Hematopoietic multipotent progenitor cell treated with erythropoietin and hydrocortisone succinate and interleukin-3 and kit ligand, for 15 days (in vitro differentiated cells): ENCODE measurements around the gene PRR5L.

Experiments used
- DNase-seq: peaks from one replicate; pipeline ENCODE4 v3.0.0-alpha.2; 2015; ENCODE audit warnings: low spot score

Gene PRR5L

DNA sequence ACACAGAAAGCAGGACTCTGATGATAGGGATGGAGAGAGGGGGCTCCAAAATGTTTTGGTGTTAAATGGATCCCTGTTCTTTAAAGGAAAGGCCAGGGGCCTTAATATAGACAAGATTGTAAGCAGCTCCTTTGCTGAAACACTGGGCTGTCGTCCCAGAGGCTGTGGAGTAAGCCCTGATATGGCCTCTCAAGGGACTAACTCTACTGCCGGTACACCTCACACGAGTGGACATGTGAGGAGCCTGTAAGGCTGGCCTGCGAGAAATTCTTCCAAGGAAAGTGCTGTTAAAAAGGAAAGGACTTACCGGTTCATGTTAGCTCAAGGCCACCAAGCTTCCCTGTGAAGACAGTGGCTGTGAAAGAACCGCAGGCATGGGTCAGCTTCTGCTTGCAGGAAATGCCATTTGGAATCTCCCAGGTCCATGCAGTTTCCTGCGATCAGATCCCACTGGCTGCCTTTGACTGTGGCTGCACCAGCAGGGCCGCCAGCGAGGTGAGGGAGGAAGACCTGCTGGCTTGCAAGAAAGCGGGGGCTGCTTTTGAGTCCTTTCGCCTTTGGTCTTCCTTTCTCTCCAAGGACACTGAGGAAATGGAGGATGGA is 106.6 kb downstream of the PRR5L start:
- no peak for DNase-seq

DNA sequence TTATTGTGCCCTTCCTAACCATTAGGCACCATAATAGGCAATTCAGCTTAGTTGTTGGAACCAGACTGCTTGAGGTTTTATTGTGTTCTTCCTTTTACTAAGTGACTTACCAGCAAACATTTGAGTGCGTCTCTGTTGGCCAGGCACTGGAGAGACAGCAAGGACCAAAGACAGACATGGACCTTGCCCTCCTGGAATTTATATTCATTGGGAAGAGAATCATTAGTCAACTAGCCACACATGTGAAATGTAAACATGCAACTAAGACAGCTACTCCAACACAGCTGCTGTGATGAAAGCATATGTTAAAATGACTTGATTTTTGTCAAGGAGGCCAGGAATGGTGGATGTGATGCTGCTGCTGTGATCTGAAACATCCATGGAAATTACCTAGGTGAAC is 107.6 kb downstream of the PRR5L start:
- no peak for DNase-seq

DNA sequence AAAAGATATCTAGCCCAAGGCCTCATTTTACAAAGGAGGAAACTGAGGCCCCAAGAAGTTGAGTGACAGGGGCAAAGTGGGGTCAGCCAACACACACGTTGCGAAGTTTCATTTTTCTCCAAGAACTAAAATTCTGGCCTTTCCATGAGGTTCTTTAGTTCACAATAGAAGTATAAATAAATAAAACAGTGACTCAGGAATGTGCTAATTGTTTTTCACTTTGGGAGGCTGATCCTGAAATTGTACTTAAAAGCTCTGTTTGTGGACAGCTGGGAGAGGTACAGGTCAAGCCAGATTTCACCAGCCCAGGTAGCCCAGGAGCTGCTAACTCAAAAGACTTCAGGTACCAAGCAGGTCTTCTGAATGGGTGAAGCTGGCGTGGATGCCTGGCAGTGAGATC is 108.7 kb downstream of the PRR5L start:
- no peak for DNase-seq

DNA sequence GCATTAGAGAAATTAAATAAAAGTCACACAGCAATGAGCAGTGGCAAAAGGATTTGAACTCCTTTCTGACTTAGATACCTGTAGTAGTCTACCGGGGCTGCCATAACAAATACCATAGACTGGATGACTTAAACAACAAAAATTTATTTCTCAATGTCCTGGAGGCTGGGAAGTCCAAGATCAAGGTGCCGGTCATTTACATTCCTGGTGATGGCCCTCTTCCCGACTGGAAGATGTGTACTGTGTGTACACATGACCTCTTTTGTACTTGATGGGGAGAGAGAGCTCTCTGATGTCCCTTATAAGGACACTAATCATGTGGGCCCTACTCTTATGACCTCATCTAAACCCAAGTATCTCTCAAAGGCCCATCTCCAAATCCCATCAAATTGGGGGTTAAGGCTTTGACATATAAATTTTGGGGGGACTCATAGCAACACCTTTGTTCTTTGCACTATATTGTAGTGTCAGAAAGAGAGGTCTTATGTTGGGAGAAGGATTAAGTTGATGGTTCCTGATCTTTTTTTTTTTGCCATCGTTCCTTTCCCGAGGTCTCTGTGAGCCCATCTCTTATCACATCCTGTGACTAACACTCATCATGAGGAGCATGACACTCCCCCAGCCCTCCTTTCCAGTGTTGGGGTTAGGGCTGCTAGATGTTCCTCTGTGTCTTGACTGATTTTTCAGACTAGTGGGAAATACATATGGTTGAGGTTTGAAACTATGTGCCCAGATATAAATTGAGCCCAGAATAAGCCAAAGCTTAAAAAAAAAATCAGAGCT is 109.7 kb downstream of the PRR5L start:
- no peak for DNase-seq

DNA sequence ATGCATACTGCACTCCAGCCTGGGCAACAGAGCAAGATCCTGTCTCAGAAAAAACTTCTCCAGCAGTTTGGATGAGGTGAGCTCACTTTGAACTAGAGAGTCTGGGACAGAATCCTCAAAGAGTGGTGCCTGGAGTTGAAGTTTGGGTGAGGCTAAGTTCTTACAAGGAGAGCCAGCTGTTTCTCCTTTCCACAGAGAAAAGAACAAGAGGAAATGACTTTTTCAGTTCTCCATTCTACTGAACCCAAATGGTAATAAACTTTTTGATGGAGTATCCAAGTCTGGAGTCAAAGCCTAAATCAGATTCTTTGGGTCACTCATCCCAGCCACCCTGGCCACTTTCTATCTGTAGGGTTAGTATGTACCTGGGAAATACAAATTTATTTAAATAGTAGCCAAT is 111.3 kb downstream of the PRR5L start:
- DNase-seq: no peak

DNA sequence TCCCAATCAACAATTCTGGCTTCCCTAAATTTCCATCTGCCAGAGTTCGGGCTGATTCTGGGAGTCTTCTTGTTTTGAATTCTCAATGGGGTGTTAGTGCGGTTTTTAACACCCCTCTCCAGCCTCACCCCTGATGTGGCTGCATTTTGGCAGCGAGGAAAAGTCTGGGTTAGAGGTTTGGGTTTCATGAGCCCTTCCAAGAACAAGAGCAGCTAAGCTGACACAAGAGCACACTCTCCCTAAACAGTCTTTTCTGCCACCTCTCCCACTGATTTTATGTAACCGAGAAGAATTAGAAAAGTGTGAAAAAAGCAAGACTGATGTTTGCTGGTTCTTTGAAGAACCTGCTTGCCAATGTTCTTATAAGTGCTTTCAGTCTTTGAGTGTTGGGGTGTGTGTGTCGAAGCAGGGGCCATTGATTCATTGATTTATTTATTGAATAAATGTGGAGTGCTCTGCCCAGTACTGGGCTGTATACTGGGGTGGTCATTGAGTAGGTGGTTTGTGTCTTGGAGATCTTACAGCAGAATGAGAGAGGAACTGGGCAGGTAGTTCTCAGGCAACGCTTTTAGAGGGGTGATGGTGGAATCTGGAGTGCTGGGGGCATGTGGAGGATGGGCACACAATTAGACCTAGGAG is 112.5 kb downstream of the PRR5L start:
- no peak for DNase-seq

DNA sequence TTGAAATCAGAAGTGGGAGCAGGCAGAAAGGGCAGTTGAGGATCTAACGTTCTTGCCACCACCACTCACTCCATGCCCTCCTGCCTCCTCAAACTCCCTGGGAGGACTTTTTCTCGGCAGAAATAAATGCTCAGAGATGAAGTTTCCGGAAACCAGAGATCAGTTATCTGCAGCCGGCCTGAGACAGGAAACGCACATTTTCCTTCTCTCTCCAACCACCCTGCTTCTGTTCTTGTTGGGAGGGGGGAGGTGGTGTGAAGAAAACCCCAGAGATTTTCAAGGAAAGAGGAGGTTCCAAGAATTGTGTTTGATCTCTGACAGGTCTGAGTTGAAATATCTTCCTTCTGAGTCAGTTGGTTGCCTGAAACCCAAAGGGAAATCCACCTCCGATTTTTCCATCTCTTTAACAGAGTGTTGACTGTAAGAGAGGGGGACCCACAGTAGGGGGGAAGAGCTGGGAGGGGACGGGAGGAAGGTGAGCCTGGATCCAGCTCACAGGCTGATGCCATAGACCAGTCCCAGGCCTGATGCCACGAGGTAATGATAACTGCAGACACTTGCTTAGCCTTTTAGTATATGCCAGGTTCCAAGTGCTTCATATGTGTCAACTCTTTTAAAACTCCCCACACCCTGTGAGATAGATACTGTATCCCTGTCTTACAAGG is 113.2 kb downstream of the PRR5L start:
- DNase-seq: no peak

DNA sequence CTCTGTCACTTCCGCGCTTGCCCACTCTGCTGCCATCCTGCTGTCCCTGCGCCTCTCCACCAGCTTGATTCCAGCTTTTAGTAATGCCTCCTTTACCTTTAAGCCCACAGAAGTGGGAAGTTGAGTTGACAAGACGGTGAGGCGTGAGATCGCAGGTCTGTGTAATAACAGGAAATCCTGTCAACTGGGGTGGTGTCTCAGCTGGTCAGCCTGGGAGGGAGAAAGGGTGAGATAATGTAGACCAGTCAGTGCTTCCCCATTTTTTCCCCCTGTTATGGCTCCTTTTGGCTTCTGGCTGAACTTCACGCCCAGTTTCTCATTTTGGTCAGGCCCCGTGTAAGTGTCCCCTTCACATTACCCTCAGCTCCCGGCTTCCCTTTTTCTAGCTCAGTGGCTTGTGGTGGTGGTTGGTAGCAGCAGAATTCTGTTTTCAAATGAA is 115.1 kb downstream of the PRR5L start:
- no peak for DNase-seq

DNA sequence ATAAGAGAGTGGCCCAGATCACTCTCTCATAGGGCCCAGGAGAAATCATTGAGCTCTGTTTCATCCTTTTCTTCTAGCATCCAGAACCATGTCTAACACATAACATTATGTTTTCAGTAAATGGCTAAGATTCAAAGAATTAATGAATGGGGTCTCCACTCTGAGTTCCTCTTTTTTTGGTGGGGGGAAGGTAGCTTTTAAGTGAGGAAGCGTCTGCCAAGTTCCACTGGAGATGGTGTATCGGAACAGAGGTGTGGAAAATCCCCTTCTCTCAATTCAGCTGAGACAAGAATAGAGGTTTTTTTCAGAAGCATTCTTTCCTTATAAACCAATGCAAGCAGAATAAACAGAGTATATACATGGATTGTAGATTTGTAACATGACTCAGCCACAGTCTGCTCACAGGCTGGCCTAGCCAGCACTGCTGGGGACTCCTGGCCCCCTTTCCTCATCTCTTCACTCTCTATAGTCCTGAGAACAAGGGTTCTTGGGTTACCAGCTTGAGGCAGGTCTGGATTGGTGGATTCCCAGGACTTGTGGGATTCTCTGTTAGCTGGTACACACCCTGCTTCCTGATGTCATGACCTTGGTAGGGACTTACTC is 116.8 kb downstream of the PRR5L start:
- DNase-seq: no peak

DNA sequence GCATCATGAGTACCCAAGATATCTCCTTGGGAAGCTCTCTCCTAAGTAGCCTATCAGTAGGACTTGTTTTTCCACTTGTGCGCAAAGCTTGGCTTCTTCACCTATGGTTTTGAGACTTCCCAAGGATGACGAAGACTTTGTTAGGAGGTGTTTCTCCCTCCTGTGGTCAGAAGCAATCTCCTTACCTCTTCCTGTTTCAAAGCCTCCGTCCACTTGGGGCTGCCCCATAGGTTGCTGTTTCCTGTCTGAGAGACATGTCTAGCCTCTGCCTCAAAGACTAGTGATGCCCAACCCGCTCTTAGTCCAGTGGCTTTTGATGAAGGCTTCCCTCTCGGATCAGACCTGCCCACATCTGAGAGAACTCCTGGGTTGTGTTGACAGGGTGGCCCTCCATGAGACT is 121.1 kb downstream of the PRR5L start:
- DNase-seq: no peak

DNA sequence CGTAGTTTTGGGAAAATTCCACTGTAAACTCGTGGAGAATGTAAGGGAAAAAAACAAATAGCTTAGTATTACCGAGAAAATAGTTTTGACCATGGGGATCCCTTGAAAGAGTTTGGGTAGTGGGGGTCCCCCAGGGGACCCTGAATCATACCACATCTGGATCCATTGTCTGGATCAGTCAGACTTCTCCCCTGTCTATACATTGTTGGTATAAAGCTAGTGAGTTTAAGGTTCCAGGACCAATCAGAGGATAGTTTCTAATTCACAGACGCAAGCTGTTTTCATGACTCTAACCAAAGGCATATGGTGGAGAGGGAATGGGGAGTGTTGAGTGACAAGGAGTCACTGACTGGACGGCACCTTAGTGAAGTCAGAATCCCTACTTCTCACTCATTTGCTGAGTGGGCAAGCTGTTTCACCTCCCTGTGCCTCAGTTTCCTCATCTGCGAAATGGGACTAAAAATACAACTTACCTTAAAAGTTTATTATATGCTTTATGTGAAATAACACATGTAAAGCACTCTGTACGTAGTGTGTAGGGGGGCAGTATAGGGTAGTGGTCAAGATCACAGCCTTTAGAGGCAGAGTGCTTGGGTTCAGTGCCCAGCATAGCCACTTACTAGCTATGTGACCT is 123.8 kb downstream of the PRR5L start:
- no peak for DNase-seq

DNA sequence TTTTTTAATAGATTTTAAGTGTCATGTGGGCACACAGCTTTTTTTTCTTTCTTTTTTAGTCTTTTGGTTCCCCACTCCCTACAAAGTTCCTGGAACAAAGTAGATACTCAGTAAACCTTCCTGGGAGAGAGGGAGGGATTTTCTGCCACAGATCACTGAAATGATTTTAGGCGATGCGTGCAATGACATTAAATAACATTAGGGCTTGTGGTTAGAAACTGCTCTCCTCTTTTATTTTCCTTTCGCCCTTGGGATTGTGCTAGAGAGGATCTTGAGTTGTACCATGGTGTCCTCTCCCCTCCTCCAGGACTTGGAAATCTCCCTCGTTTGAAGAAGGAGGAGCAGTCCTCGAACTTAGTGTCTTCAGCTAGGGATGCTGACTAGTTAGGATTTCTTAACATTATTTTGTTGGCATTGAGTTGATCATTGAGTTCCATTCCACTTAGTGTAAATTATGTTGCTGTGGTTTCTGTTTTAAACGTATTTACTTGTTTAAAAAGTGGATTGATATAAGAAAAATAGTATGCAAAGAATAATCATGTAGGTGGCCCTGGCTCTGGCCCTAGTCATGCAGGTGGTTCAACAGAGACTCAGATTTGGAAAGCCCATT is 125.6 kb downstream of the PRR5L start:
- DNase-seq: no peak

DNA sequence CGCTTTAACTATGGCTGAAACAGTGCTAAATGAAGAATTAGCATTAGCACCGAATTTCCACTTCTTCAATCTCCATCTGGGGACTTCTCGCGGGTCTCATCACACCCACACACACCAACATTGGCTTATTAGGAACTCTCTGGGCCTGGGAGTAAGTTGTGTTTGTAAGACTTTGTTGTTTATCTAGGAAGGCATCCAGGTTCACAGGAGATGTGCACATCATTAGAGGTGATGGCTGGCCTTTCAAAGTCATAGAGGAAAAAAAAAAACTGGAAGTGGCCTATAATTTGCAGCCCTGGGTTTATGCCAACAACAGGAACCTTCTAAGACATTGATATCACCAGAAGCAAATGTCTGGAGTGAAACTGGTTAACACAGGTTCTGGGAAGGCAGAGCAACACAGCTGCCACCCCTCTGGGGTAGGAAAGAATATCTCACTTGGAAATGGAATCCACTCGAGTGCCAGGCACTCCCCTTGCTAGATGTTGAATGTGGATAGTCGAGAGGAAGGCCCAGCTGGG is 129.5 kb downstream of the PRR5L start:
- DNase-seq: no peak

DNA sequence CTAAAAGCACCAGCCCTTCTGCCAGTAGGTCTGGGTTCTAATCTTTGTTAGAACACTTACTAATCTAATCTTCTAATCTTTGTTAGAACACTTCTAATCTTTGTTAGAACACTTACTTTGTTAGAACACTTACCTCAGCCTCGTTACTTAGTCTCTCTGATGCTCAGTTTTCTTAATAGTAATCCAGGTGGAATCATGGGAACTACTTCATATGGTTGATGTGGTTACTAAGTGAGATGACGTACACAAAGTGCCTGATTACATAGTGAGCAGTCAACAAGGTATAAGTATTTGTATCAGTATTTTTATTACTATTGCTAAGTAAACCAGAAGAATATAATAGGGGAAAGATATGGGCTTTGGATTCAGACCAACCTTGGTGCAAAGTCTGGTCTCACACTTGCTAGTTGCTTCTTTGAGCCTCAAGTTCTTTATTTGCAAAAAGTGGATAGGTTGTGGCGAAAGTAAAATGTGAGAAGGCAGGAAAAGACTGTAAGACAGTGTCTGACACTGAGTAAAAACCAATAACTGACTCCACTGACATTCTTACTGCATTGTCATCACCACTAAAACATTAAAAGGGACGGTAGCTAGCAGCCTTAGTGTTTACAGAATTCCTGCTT is 130.2 kb downstream of the PRR5L start:
- no peak for DNase-seq

DNA sequence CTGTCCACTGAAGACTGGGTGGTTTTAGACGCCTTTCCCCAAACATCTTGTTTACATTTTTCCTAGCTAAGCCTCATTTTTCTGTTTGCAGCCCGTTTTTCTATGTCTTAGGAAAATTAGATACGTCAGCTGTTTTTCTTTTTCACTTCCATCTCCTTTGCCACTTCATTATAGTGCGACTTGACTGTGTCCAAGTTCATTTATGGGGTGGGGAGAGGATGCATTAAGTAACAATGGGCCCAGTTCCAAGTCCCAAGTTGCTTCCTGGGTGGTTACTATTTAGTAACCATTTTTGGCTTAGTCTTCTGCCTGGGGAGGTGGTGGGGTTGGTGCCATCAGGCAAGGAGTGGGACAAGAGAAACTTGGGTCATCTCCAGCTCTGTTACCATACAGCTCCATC is 131.0 kb downstream of the PRR5L start:
- no peak for DNase-seq

DNA sequence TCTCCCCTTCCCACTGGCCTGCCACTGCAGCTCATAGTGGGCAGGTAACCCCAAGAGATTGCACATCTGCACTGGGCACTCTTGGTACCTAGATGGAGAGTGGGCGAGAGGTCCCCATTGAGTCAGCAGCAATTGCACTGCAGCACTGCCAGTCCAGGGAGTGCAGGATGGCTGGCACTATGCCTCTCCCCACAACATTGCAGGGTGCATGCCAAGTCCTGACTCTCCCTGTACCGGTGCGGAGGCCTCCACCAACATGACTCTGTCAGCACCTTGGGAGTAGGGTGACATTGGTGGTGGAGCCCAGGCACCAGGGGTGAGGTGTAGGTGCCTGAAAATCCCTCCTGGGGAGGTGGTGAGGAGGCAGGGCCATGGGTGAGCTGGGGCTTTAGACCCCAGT is 131.8 kb downstream of the PRR5L start:
- no peak for DNase-seq

DNA sequence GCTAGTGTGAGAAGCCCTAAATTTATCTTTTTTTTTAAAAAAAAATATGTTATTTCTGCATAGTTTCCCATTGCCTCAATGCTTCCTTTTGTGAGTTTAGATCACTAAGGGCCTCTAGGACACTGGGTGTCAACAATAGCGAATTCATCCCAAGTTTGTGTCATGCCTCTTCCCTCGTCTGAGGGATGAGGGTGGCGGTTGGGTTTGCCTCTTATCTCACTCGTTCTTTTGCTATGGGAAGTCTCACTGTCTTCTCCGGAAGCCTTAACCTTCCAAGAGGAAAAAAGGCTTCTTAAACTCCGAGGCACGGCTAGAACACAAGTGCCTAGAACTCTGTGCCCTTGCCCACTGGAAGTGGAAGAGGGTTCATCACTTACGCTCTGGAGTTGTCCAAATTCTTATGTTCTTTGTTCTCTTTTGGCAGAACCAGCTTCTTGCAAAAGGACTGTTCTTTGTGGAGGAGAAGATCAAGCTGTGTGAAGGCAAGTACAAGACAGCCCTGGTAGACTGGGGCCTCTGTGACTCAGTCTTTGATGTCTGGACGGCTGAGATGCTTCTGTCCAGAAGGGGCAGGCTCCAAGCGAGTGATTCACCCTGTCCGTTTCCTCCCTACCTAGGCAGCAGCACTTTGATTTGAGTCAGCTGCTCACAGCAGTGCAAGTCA is 135.5 kb downstream of the PRR5L start:
- no peak for DNase-seq

DNA sequence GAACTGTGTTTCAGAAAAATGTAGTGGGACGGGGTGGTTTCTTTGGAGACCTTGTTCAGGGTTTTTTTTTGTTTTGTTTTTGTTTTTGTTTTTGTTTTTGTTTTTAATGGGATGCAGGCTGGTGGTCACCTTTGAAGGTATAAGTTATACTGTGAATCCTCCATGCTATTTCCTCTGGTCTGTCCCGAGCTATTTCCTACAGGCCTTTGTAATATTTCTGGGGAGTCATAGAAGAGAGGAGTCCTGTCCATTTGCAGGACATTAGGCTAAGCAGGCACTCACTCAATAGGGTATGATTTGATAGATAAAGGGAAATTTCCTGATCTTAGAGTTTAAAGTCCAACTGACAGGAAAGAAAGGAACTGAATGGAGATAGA is 136.0 kb downstream of the PRR5L start:
- no peak for DNase-seq

DNA sequence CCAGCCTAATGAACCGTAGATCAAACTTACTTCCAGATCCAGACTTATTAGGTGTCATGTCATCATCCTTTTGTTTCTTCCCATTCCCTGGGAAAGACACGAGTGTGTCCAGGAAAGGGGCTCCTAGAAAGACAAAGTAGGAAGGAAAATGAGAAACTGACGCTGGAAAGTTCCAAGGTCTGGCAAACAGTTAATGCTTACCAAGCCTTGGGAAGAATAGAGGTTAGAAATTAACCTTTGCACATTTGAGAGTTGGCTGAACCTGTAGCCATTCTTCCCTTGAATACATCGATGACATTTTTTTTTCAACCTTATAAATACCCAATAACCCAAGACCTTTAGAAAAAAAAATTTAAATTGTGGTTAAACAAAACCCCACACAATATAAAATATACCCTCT is 136.7 kb downstream of the PRR5L start:
- DNase-seq: no peak

DNA sequence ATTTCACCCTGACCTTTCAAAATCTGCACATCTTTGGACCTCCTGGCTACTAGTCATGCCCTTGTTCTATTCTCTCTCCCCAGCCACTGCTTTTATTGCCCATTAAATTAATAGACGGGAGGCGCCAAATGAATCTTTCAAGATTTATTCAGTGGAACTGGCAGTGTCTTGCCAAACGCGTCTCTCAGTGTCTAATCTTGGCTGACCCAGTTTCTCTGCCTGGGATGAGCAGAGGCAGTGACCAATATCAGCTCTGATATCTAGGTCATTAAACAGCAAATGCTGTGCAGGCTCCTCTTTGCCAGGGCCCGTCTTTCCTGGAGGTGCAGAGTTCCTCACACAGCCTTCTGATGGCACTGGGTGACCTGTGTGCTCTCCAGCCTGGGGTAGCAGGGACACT is 140.0 kb downstream of the PRR5L start:
- no peak for DNase-seq
